ENCODE results near the gene STX4. TPM values are rescaled to one million over a fixed set of nuclear protein-coding genes. Genes with fewer than 3 reads are reported as not detected.

The STX4 gene
- total and polyA plus RNA-seq, 9 of the 15 experiments (the other 6 are each of a cell fraction or from before 2014, with no cell fraction given) = 3.2 to 48.0 (median 21.5) TPM

GRCh38 chr16:30996985-30997724, 36.2 kb upstream of the STX4 start (continued):
- TF ChIP-seq ZFX (CRISPR knock-in tag; IDR thresholded peaks at IDR 0.05) = peak; percentile 75
- TF ChIP-seq SMAD1 (IDR thresholded peaks at IDR 0.05; ENCODE audit: low read depth, low read length, partially characterized antibody) = peak; percentile 67
- TF ChIP-seq TAF1 (IDR thresholded peaks at IDR 0.05; ENCODE audit: control insufficient read depth, extremely low read depth, insufficient read depth, low read length, severe bottlenecking) = peak; percentile 38
- peak; percentile 65 for TF ChIP-seq NFIC (IDR thresholded peaks at IDR 0.05)
- no peak for TF ChIP-seq BRF1 (IDR thresholded peaks at IDR 0.05; ENCODE audit: borderline replicate concordance, extremely low read depth, insufficient read length)
- no peak for TF ChIP-seq HINFP (tag; conservative IDR thresholded peaks at IDR 0.05; ENCODE audit: low read depth)
- peak; percentile 89; the same call in 1 of the 2 replicates for TF ChIP-seq NFRKB (IDR thresholded peaks at IDR 0.05; ENCODE audit: low read depth)
- TF ChIP-seq AFF4 (CRISPR knock-in tag; IDR thresholded peaks at IDR 0.05) = peak; percentile 74; the same call in 1 of the 2 replicates
- peak; percentile 70; the same call in 1 of the 2 replicates for TF ChIP-seq HLTF (IDR thresholded peaks at IDR 0.05)
- peak; percentile 63; the same call in 1 of the 2 replicates for TF ChIP-seq ZBTB7A (IDR thresholded peaks at IDR 0.05; ENCODE audit: borderline replicate concordance, control insufficient read depth, low read depth, low read length)
- TF ChIP-seq ZNF639 (CRISPR knock-in tag; conservative IDR thresholded peaks at IDR 0.05 in 1 of 2, IDR thresholded peaks at IDR 0.05 in 1 of 2) = peak in 1 of 2 experiments; percentile 51; a peak in 1 of 4 replicates
- TF ChIP-seq GABPB1 (CRISPR knock-in tag; IDR thresholded peaks at IDR 0.05) = peak; percentile 19; the same call in 1 of the 2 replicates
- TF ChIP-seq SLC30A9 (CRISPR knock-in tag; IDR thresholded peaks at IDR 0.05) = no peak
- TF ChIP-seq MEF2D (tag; conservative IDR thresholded peaks at IDR 0.05; ENCODE audit: low read depth) = no peak
- no peak for TF ChIP-seq ZNF347 (CRISPR knock-in tag; IDR thresholded peaks at IDR 0.05; ENCODE audit: low read depth)
- TF ChIP-seq NFYB (IDR thresholded peaks at IDR 0.05; ENCODE audit: extremely low read depth, insufficient read length) = no peak
- no peak for TF ChIP-seq CHAMP1 (IDR thresholded peaks at IDR 0.05)

All from K562 (cell line).